Dedifferentiated amniotic fluid mesenchymal stem cell (primary cell): ENCODE measurements around the gene LDAF1.
A peak's percentile ranks its signal among the peaks of the same experiment; 100 is the strongest.
"Not testable (repeated sequence)": the region's sequence is repeated elsewhere in the genome, so short reads cannot be mapped to it uniquely, and the experiment has no call there.

Source experiments
- DNase-seq: peaks from one replicate; pipeline ENCODE4 v3.0.0-alpha.2; 2016; ENCODE audit errors: extremely low spot score

The LDAF1 gene

GRCh38 chr16:21158208-21159110 lies at the start of gene LDAF1:
TSS of gene LDAF1 (plus strand) at chr16:21158674. CDS start at chr16:21161183, 2,509 bp downstream.
- peak; percentile 70 for DNase-seq

- not testable (repeated sequence) for DNase-seq
Measured at GRCh38 chr16:21115551-21115950, 42.9 kb upstream of the LDAF1 start.

- DNase-seq, result no peak
Measured at GRCh38 chr16:21116148-21116693, 42.3 kb upstream of the LDAF1 start.

GRCh38 chr16:21117567-21117966 lies 40.9 kb upstream of the LDAF1 start:
- DNase-seq, result no peak

GRCh38 chr16:21120976-21121520 lies 37.4 kb upstream of the LDAF1 start:
- DNase-seq, result no peak

GRCh38 chr16:21125191-21125590 lies 33.3 kb upstream of the LDAF1 start:
- no peak for DNase-seq

GRCh38 chr16:21126518-21126917 lies 32.0 kb upstream of the LDAF1 start:
- no peak for DNase-seq

GRCh38 chr16:21128991-21129390 lies 29.5 kb upstream of the LDAF1 start:
- DNase-seq, result no peak

GRCh38 chr16:21130811-21131210 lies 27.7 kb upstream of the LDAF1 start:
- DNase-seq, result no peak

GRCh38 chr16:21134053-21134452 lies 24.4 kb upstream of the LDAF1 start:
- no peak for DNase-seq

- no peak for DNase-seq
Measured at GRCh38 chr16:21145738-21146137, 12.7 kb upstream of the LDAF1 start.

- no peak for DNase-seq
Measured at GRCh38 chr16:21150375-21151001, 8.0 kb upstream of the LDAF1 start, which contains the start of gene DNAH3. TSS of gene DNAH3 (minus strand) at chr16:21150846. CDS start at chr16:21150319, 527 bp downstream.

GRCh38 chr16:21152160-21153030 lies 6.1 kb upstream of the LDAF1 start:
- peak; percentile 12 for DNase-seq

- DNase-seq, result not testable (repeated sequence)
Measured at GRCh38 chr16:21153124-21153729, 5.2 kb upstream of the LDAF1 start.

- DNase-seq, result not testable (repeated sequence)
Measured at GRCh38 chr16:21156011-21156410, 2.5 kb upstream of the LDAF1 start.

GRCh38 chr16:21156767-21157467 lies 1.6 kb upstream of the LDAF1 start:
- DNase-seq, result peak; percentile 88

- no peak for DNase-seq
Measured at GRCh38 chr16:21157632-21158031, 842 bp upstream of the LDAF1 start.

GRCh38 chr16:21159281-21159951 lies 942 bp downstream of the LDAF1 start:
- DNase-seq, result no peak

GRCh38 chr16:21160276-21160675 lies 1.8 kb downstream of the LDAF1 start:
- no peak for DNase-seq

GRCh38 chr16:21161211-21161610 lies 2.7 kb downstream of the LDAF1 start:
- DNase-seq, result no peak
